Neural cell (in vitro differentiated cells): ENCODE results near the gene PTX4. TPM values are rescaled to one million over a fixed set of nuclear protein-coding genes. Genes with fewer than 3 reads are reported as not detected.

Source experiments
- H2AFZ ChIP-seq: fragments of 200-600, 300-800 bp; sonication (generic), shearing (Covaris generic); 2 replicates; pipeline ENCODE4 v1.6.0; 2014; ENCODE audit warnings: low read depth, mild to moderate bottlenecking, antibody characterized with exemption, low read length, moderate library complexity
- H3F3A ChIP-seq: fragments of 200-600 bp; shearing (Covaris generic); 2 replicates; pipeline ENCODE4 v1.6.1; 2016; ENCODE audit warnings: mild to moderate bottlenecking, moderate library complexity, mixed read lengths, antibody characterized with exemption, low read length; ENCODE audit not compliant: insufficient read depth, poor library complexity, severe bottlenecking
- H3K27ac ChIP-seq: fragments of 200-600, 300-800 bp; sonication (generic), shearing (Covaris generic); 2 replicates; pipeline ENCODE4 v1.5.1; 2014; ENCODE audit warnings: mild to moderate bottlenecking, low read length, moderate library complexity
- H3K27me3 ChIP-seq: fragments of 300-800, 200-600 bp; sonication (generic), shearing (Covaris generic); 2 replicates; pipeline ENCODE4 v1.6.0; 2014; ENCODE audit warnings: mild to moderate bottlenecking, low read depth, low read length, moderate library complexity; ENCODE audit not compliant: insufficient read depth
- H3K36me3 ChIP-seq: fragments of 300-800, 200-600 bp; sonication (generic), shearing (Covaris generic); 2 replicates; pipeline ENCODE4 v1.5.1; 2014; ENCODE audit warnings: mild to moderate bottlenecking, antibody characterized with exemption, low read length, moderate library complexity; ENCODE audit not compliant: insufficient read depth
- H3K4me2 ChIP-seq: fragments of 300-800, 200-600 bp; sonication (generic), shearing (Covaris generic); 2 replicates; pipeline ENCODE4 v1.6.0; 2014; ENCODE audit warnings: mild to moderate bottlenecking, low read length
- H3K4me3 ChIP-seq: fragments of 300-800, 200-600 bp; sonication (generic), shearing (Covaris generic); 2 replicates; pipeline ENCODE4 v1.5.1; 2014; ENCODE audit warnings: mild to moderate bottlenecking, low read length, moderate library complexity
- H3K79me2 ChIP-seq: fragments of 200-600 bp; shearing (Covaris generic); replicated peaks from 2 replicates; pipeline ENCODE4 v1.6.0; 2014; ENCODE audit warnings: mild to moderate bottlenecking, low read length, moderate library complexity; ENCODE audit not compliant: insufficient read depth
- H3K9ac ChIP-seq: fragments of 300-800, 200-600 bp; sonication (generic), shearing (Covaris generic); 2 replicates; pipeline ENCODE4 v1.6.1; 2016; ENCODE audit warnings: mild to moderate bottlenecking, low read length, mixed read lengths
- H3K9me2 ChIP-seq: fragments of 200-600 bp; shearing (Covaris generic); 2 replicates; pipeline ENCODE4 v1.6.1; 2016; ENCODE audit warnings: mild to moderate bottlenecking, low read length, mixed read lengths; ENCODE audit not compliant: insufficient read depth
- H3K9me3 ChIP-seq: fragments of 200-600, 300-800 bp; sonication (generic), shearing (Covaris generic); 2 replicates; pipeline ENCODE4 v1.6.1; 2016; ENCODE audit warnings: mild to moderate bottlenecking, mixed run types, low read length, moderate library complexity, mixed read lengths
- H4K20me1 ChIP-seq: fragments of 200-600 bp; shearing (Covaris generic); 2 replicates; pipeline ENCODE4 v1.6.1; 2016; ENCODE audit warnings: mild to moderate bottlenecking, mixed run types; ENCODE audit not compliant: insufficient read depth
- CTCF ChIP-seq: fragments of 450-650 bp; IDR thresholded peaks from 2 replicates; pipeline ENCODE4 v1.5.1; 2014; ENCODE audit warnings: antibody characterized with exemption, mild to moderate bottlenecking, moderate library complexity; ENCODE audit not compliant: poor library complexity, severe bottlenecking
- EP300 ChIP-seq: fragments of 450-650 bp; conservative IDR thresholded peaks from 2 replicates; pipeline ENCODE4 v1.6.1; 2014; ENCODE audit warnings: antibody characterized with exemption, mild to moderate bottlenecking, moderate library complexity; ENCODE audit not compliant: poor library complexity, severe bottlenecking
- EZH2 ChIP-seq: fragments of 200-600, 300-800 bp; shearing (Covaris generic), sonication (generic); IDR thresholded peaks from 2 replicates; pipeline ENCODE4 v1.6.1; 2014; ENCODE audit warnings: antibody characterized with exemption, low read length, borderline replicate concordance, mild to moderate bottlenecking; ENCODE audit not compliant: insufficient read depth, poor library complexity, severe bottlenecking
- MXI1 ChIP-seq: fragments of 450-650 bp; conservative IDR thresholded peaks from 2 replicates; pipeline ENCODE4 v1.6.1; 2014; ENCODE audit warnings: antibody characterized with exemption, mild to moderate bottlenecking; ENCODE audit not compliant: poor library complexity, severe bottlenecking
- POLR2AphosphoS5 ChIP-seq: IDR thresholded peaks from 2 replicates; pipeline ENCODE4 v1.6.1; 2012
- RAD21 ChIP-seq: fragments of 450-650 bp; conservative IDR thresholded peaks from 2 replicates; pipeline ENCODE4 v1.6.1; 2014; ENCODE audit warnings: antibody characterized with exemption, mild to moderate bottlenecking, moderate library complexity
- REST ChIP-seq: IDR thresholded peaks from 2 replicates; pipeline ENCODE4 v1.6.1; 2012; ENCODE audit warnings: borderline replicate concordance
- SMC3 ChIP-seq: fragments of 450-650 bp; conservative IDR thresholded peaks from 2 replicates; pipeline ENCODE4 v1.6.1; 2014; ENCODE audit warnings: antibody characterized with exemption, mild to moderate bottlenecking, moderate library complexity; ENCODE audit not compliant: poor library complexity
- TAF1 ChIP-seq: IDR thresholded peaks from 2 replicates; pipeline ENCODE4 v1.6.1; 2012; ENCODE audit warnings: low read depth
- polyA plus RNA-seq: library from polyadenylated mRNA; depleted of rRNA; stranded (reverse); fragments of >200 nt; gene quantifications from 2 replicates; pipeline ENCODE4 v1.2.3, GENCODE V29; 2014

Gene PTX4
- polyA plus RNA-seq, 1 donor from 2014 or later, result not detected

GRCh38 chr16:1477033-1477432, 11.7 kb downstream of the PTX4 start:
- H3K9me2 ChIP-seq, result no peaks in the 10 kb centered on the region
- H3K4me2 ChIP-seq, result no peak overlapping the region
- no peak overlapping the region for H2AFZ ChIP-seq
- H4K20me1 ChIP-seq, result no peaks in the 10 kb centered on the region
- no peak overlapping the region for H3K9ac ChIP-seq
- no peaks in the 10 kb centered on the region for H3F3A ChIP-seq
- no peak overlapping the region for H3K27ac ChIP-seq
- no peak overlapping the region for H3K4me3 ChIP-seq
- H3K9me3 ChIP-seq, result no peaks in the 10 kb centered on the region
- TF ChIP-seq POLR2AphosphoS5 (no peak), EP300 (no peak), REST (no peak), RAD21 (no peak), MXI1 (no peak), CTCF (no peak)
- no peaks in the 10 kb centered on the region for H3K36me3 ChIP-seq
- H3K79me2 ChIP-seq, result peaks cover 17% of the 10 kb centered on the region
- H3K27me3 ChIP-seq, result no peaks in the 10 kb centered on the region

- no peaks in the 10 kb centered on the region for H3K9me2 ChIP-seq
- peaks cover 17% of the 10 kb centered on the region for H3K79me2 ChIP-seq
- H3K9ac ChIP-seq, result peak overlapping the region; percentile 91
- no peak for TF ChIP-seq POLR2AphosphoS5
- no peak for TF ChIP-seq RAD21
- no peak for TF ChIP-seq EZH2
- no peak for TF ChIP-seq REST
- TF ChIP-seq CTCF, result no peak
- no peak for TF ChIP-seq SMC3
- no peak for TF ChIP-seq MXI1
- TF ChIP-seq EP300, result no peak
- TF ChIP-seq TAF1, result no peak
- H3K36me3 ChIP-seq, result no peaks in the 10 kb centered on the region
- peak overlapping the region; percentile 83 for H2AFZ ChIP-seq
- peak overlapping the region; percentile 88 for H3K4me3 ChIP-seq
- H3F3A ChIP-seq, result no peaks in the 10 kb centered on the region
- no peaks in the 10 kb centered on the region for H3K9me3 ChIP-seq
- no peaks in the 10 kb centered on the region for H3K27me3 ChIP-seq
- H3K4me2 ChIP-seq, result peak overlapping the region; percentile 58
- H3K27ac ChIP-seq, result peak overlapping the region; percentile 75
- H4K20me1 ChIP-seq, result no peaks in the 10 kb centered on the region
Observed at GRCh38 chr16:1475552-1476114, 13.1 kb downstream of the PTX4 start.
